Measurements from ENCODE around the gene MAP3K14. TPM values are rescaled to one million over a fixed set of nuclear protein-coding genes. Genes with fewer than 3 reads are reported as not detected.

Gene MAP3K14
- total RNA-seq, 1 experiment from 2014 or later, result 16.8 TPM

DNA sequence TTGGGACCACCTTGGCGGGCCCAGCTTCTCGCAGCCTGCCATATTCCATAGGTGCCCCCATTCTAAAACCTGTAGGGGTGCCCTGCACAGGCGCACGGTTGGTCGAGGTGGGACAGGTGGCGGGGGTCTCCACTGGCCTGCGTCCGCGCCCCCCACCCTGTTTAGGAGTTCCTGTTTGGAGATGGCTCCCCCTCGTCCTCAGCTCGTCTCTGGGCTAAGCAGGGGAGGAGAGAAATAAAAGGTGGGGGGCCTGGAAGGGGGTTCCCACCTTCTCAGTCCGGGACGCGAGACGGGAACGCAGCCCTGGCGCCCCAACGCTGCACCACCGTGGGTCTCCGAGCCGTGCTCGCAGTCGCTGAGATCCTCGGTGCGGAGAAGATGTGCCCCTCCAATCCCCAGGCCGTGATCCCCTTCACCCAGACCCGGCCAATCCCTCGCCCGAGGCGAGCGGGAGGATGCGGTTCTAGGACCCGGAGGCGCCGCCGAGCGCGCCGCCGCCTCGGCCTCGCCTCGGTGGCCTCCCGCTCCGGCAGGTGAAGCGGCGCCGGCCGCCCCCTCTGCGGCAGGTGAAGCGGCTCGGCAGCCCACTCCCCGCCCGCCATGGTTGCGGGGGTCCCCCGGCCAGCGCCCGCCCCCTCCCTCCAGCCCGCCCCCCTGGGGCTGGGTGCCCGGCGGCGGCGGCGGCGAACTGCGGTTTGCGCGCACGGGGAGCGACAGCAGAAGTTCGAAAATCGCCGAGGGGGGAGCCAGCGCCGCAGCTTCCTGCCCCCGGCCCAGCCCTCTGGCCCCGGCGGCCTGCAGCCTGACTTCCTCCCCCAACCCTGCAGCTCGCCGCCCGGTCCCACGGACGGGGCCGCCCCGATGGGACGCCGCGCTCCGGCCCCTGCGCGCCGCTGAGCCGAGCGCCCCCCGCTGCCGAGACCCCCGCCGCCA, 95.5 kb downstream of the MAP3K14 start, which contains the start of gene FMNL1:
Gene FMNL1, plus strand, starts transcription at position 805 of the 933 bp plus-strand sequence. CDS start 240 bp downstream, outside the sequence.
- Histone ChIP-seq H3K4me1 (ENCODE audit: insufficient read depth, low read length) (peaks cover 32% of the 10 kb centered on the region), H3F3A (ENCODE audit: low read length, unreplicated experiment) (no peaks in the 10 kb centered on the region), H3K27me3 (ENCODE audit: low read length) (no peaks in the 10 kb centered on the region), H3K9me2 (replicated peaks; ENCODE audit: low read length) (no peaks in the 10 kb centered on the region), H3K4me3 (ENCODE audit: low read length) (peak within 1 kb of the TSS; percentile 66), H3K4me2 (ENCODE audit: low read length) (peak within 1 kb of the TSS; percentile 85), H3K27ac (ENCODE audit: low read length) (no peak within 1 kb of the TSS), H3K9ac (ENCODE audit: low read length) (peak within 1 kb of the TSS; percentile 13; the same call in 1 of the 2 replicates), H3K9me3 (ENCODE audit: low read length) (no peaks in the 10 kb centered on the region), H3K36me3 (ENCODE audit: low read depth, low read length) (no peaks in the 10 kb centered on the region), H4K20me1 (ENCODE audit: low read length) (no peaks in the 10 kb centered on the region), H2AFZ (ENCODE audit: low read length) (peak within 1 kb of the TSS; percentile 69), H3K79me2 (ENCODE audit: low read length) (0 out of 2 replicates have a peak, but pooled peaks cover 6% of the 10 kb centered on the region)
- ChIA-PET CTCF (no interaction called here), POLR2A (ENCODE audit: unreplicated experiment) (interaction anchor here (1.4 kb wide), 1 partner anchor 73 kb away, joined by 6 read pairs; the partner anchor contains the start of gene HEXIM1)
- peak; percentile 35 for DNase-seq
- intact Hi-C loops (cut with micrococcal nuclease), result no loop called here
- TF ChIP-seq, protein P1, sequence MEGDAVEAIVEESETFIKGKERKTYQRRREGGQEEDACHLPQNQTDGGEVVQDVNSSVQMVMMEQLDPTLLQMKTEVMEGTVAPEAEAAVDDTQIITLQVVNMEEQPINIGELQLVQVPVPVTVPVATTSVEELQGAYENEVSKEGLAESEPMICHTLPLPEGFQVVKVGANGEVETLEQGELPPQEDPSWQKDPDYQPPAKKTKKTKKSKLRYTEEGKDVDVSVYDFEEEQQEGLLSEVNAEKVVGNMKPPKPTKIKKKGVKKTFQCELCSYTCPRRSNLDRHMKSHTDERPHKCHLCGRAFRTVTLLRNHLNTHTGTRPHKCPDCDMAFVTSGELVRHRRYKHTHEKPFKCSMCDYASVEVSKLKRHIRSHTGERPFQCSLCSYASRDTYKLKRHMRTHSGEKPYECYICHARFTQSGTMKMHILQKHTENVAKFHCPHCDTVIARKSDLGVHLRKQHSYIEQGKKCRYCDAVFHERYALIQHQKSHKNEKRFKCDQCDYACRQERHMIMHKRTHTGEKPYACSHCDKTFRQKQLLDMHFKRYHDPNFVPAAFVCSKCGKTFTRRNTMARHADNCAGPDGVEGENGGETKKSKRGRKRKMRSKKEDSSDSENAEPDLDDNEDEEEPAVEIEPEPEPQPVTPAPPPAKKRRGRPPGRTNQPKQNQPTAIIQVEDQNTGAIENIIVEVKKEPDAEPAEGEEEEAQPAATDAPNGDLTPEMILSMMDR (conservative IDR thresholded peaks at IDR 0.05; ENCODE audit: low read depth, low read length), result no peak
- no peak for TF ChIP-seq EZH2 (IDR thresholded peaks at IDR 0.05; ENCODE audit: low read length, unreplicated experiment)
- TF ChIP-seq EZH2phosphoT487 (IDR thresholded peaks at IDR 0.05; ENCODE audit: borderline replicate concordance, low read length), result no peak
- peak; percentile 7 for ATAC-seq
- no TSS peak for BruUV-seq (replicated peaks)

DNA sequence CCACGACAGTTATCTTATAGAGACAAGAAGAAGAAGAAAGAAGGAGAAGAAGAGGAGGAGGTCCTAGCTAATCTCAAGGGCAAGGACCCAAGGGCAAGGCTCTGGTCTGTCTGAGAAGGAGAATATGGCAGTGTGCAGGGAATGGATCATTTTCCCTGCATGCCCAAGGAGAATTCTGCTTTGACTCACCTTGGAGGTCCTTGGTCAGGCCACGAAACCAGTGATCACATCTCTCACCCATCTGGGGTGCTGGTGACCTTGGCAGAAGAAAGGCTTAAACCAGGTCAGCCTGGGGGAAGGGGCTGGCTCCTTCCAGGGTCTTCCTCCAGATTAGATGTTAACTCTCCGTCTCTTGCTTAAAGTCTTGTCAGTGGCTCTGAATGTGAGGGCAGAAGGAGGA, 96.7 kb downstream of the MAP3K14 start:
- DNase-seq, result no peak
- peaks cover 19% of the 10 kb centered on the region for H3K4me1 ChIP-seq (ENCODE audit: insufficient read depth, low read length)
- H3F3A ChIP-seq (ENCODE audit: low read length, unreplicated experiment), result no peaks in the 10 kb centered on the region
- H3K9ac ChIP-seq (ENCODE audit: low read length), result no peak overlapping the region
- no peaks in the 10 kb centered on the region for H3K27me3 ChIP-seq (ENCODE audit: low read length)
- no peak overlapping the region for H3K4me2 ChIP-seq (ENCODE audit: low read length)
- H3K36me3 ChIP-seq (ENCODE audit: low read depth, low read length), result no peaks in the 10 kb centered on the region
- 0 out of 2 replicates have a peak, but pooled peaks cover 6% of the 10 kb centered on the region for H3K79me2 ChIP-seq (ENCODE audit: low read length)
- intact Hi-C loops (cut with micrococcal nuclease), result no loop called here
- H2AFZ ChIP-seq (ENCODE audit: low read length), result no peak overlapping the region
- H3K9me3 ChIP-seq (ENCODE audit: low read length), result no peaks in the 10 kb centered on the region
- no peaks in the 10 kb centered on the region for H3K9me2 ChIP-seq (replicated peaks; ENCODE audit: low read length)
- no peak for ATAC-seq
- no peak overlapping the region for H3K27ac ChIP-seq (ENCODE audit: low read length)
- TF ChIP-seq EZH2 (IDR thresholded peaks at IDR 0.05; ENCODE audit: low read length, unreplicated experiment) (no peak), EZH2phosphoT487 (IDR thresholded peaks at IDR 0.05; ENCODE audit: borderline replicate concordance, low read length) (no peak)
- TF ChIP-seq, protein P1 (conservative IDR thresholded peaks at IDR 0.05; ENCODE audit: low read depth, low read length), result no peak
- no peaks in the 10 kb centered on the region for H4K20me1 ChIP-seq (ENCODE audit: low read length)
- BruUV-seq (replicated peaks), result no TSS peak
- ChIA-PET POLR2A (ENCODE audit: unreplicated experiment) (interaction anchor here (1.4 kb wide), 1 partner anchor 72 kb away, joined by 6 read pairs; the partner anchor contains the start of gene HEXIM1), CTCF (interaction anchor here (0.6 to 2.0 kb wide), 4 partner anchors 9 to 853 kb away, joined by 3 to 20 read pairs (median 4); no protein-coding TSS in a partner anchor)
- H3K4me3 ChIP-seq (ENCODE audit: low read length), result no peak overlapping the region
